Endothelial cell of umbilical vein (primary cell): ENCODE measurements around the gene ADCY2. TPM values are rescaled to one million over a fixed set of nuclear protein-coding genes. Genes with fewer than 3 reads are reported as not detected.

Experiments
- BruUV-seq: library from RNA; stranded (reverse); fragments of 400-500 nt; replicated peaks from 2 replicates; lab custom pipeline; 2021; lab: Mats Ljungman, UMichigan
- CTCF ChIA-PET: fragments of 300-600, 350-600 bp; sonication (Branson Sonifier 250); formaldehyde crosslinking; loops from one replicate; lab custom pipeline; 2021; ENCODE audit warnings: antibody characterized with exemption, inconsistent platforms; lab: Charles Lee
- POLR2A ChIA-PET: fragments of 300-600, 350-600 bp; sonication (Branson Sonifier 250); formaldehyde crosslinking; loops from one replicate; lab custom pipeline; 2021; ENCODE audit warnings: antibody characterized with exemption, inconsistent platforms; lab: Charles Lee
- DNase-seq: peaks from one replicate; pipeline ENCODE4 v3.0.0-alpha.2; 2011; ENCODE audit warnings: low read depth, low spot score
- FAIRE-seq: peaks from 2 replicates; lab custom pipeline; 2011; peaks lifted over from hg19 to GRCh38; lab: Jason Lieb, UNC
- H2AFZ ChIP-seq: 2 replicates; pipeline ENCODE4 v1.6.0; 2012; ENCODE audit warnings: low read depth, low read length, control low read depth, inconsistent platforms
- H3K27ac ChIP-seq: 2 replicates; pipeline ENCODE4 v1.5.1; 2011; ENCODE audit warnings: low read depth, mild to moderate bottlenecking, control low read depth, low read length, moderate library complexity; ENCODE audit not compliant: insufficient read depth
- H3K27me3 ChIP-seq, 2 experiments: 2 replicates each; pipeline versions ENCODE4 v1.6.0 to v1.6.1; 2011; ENCODE audit warnings: low read length in 2 of 2, mixed read lengths in 1 of 2; ENCODE audit not compliant: control insufficient read depth in 2 of 2, insufficient read depth in 2 of 2
- H3K36me3 ChIP-seq, 2 experiments: 2 replicates in 1 of 2; 3 replicates in 1 of 2; pipeline ENCODE4 v1.5.1; 2011; ENCODE audit warnings: low read length in 2 of 2, mild to moderate bottlenecking in 1 of 2, moderate library complexity in 1 of 2; ENCODE audit not compliant: control insufficient read depth in 2 of 2, insufficient read depth in 2 of 2; ENCODE audit errors: extremely low read depth in 1 of 2
- H3K4me1 ChIP-seq: 3 replicates; pipeline ENCODE4 v1.5.1; 2011; ENCODE audit warnings: mild to moderate bottlenecking, low read length; ENCODE audit not compliant: control insufficient read depth, insufficient read depth; ENCODE audit errors: extremely low read depth
- H3K4me2 ChIP-seq: 2 replicates; pipeline ENCODE4 v1.6.1; 2011; ENCODE audit warnings: low read length, control low read depth, mixed read lengths; ENCODE audit not compliant: insufficient read depth
- H3K4me3 ChIP-seq, 3 experiments: fragments of 200-600 bp in 1 of 3; sonication (generic), shearing (Covaris generic) in 1 of 3; replicated peaks in 1 of 3; 2 replicates each; pipeline ENCODE4 v1.5.1; 2011 to 2016; ENCODE audit warnings: control low read depth in 3 of 3, low read length in 3 of 3, mild to moderate bottlenecking in 2 of 3, inconsistent platforms in 1 of 3, low read depth in 1 of 3, moderate library complexity in 1 of 3; ENCODE audit not compliant: insufficient read depth in 1 of 3
- H3K79me2 ChIP-seq: 2 replicates; pipeline ENCODE4 v1.6.0; 2012; ENCODE audit warnings: low read length, inconsistent platforms; ENCODE audit not compliant: control insufficient read depth, insufficient read depth
- H3K9ac ChIP-seq: replicated peaks from 2 replicates; pipeline ENCODE3; 2011; ENCODE audit warnings: low read length, control low read depth; ENCODE audit not compliant: insufficient read depth; ENCODE audit errors: extremely low read depth
- H3K9me1 ChIP-seq: replicated peaks from 3 replicates; pipeline ENCODE4 v1.6.0; 2011; ENCODE audit warnings: mild to moderate bottlenecking, low read length; ENCODE audit not compliant: control insufficient read depth, insufficient read depth; ENCODE audit errors: extremely low read depth
- H3K9me3 ChIP-seq: replicated peaks from 2 replicates; pipeline ENCODE4 v1.5.1; 2012; ENCODE audit warnings: low read length, inconsistent platforms; ENCODE audit not compliant: control insufficient read depth, insufficient read depth
- H4K20me1 ChIP-seq: replicated peaks from 2 replicates; pipeline ENCODE3; 2011; ENCODE audit warnings: mild to moderate bottlenecking, low read length; ENCODE audit not compliant: control insufficient read depth, insufficient read depth; ENCODE audit errors: extremely low read depth
- CTCF ChIP-seq, 2 donors: IDR thresholded peaks; 1 replicate in 1 of 2; 2 replicates in 1 of 2; pipeline ENCODE4 v1.5.1; 2011; ENCODE audit warnings: low read length in 2 of 2, mild to moderate bottlenecking in 2 of 2, moderate library complexity in 2 of 2, control low read depth in 1 of 2, inconsistent platforms in 1 of 2, low read depth in 1 of 2; ENCODE audit not compliant: insufficient read depth in 1 of 2; ENCODE audit errors: extremely low read depth in 1 of 2
- EZH2 ChIP-seq: IDR thresholded peaks from 2 replicates; pipeline ENCODE4 v1.6.1; 2012; ENCODE audit warnings: borderline replicate concordance, low read depth, mild to moderate bottlenecking, moderate library complexity, low read length, inconsistent platforms; ENCODE audit not compliant: severe bottlenecking
- FOS ChIP-seq: IDR thresholded peaks from 2 replicates; pipeline ENCODE4 v1.6.1; 2011; ENCODE audit warnings: mild to moderate bottlenecking, low read length, moderate library complexity, borderline replicate concordance; ENCODE audit not compliant: insufficient read depth
- GATA2 ChIP-seq: IDR thresholded peaks from 2 replicates; pipeline ENCODE4 v1.7.0; 2011; ENCODE audit warnings: low read depth, mild to moderate bottlenecking, moderate library complexity, mixed read lengths, low read length; ENCODE audit not compliant: insufficient read length, insufficient read depth
- MAX ChIP-seq: IDR thresholded peaks from 2 replicates; pipeline ENCODE4 v1.6.1; 2011; ENCODE audit not compliant: insufficient read depth, insufficient read length
- MYC ChIP-seq: IDR thresholded peaks from one replicate; pipeline ENCODE4 v1.6.1; 2011; ENCODE audit warnings: mild to moderate bottlenecking, low read depth, low read length
- dilution Hi-C: fragments of 300-500 bp; cut with MboI; formaldehyde crosslinking; loops from one replicate; pipeline ENCODE4 v1.15.0; 2019; ENCODE audit warnings: low sequenced_read_pairs; ENCODE audit not compliant: extremely low pct_ligation_motif_present
- intact Hi-C: fragments of 100-400 bp; cut with micrococcal nuclease; formaldehyde crosslinking; loops from one replicate; pipeline ENCODE4 v1.10.0; 2022
- polyA plus RNA-seq, 4 experiments: library from polyadenylated mRNA; depleted of rRNA in 3 of 4; stranded (reverse) in 3 of 4; unstranded in 1 of 4; fragments of >200 nt; gene quantifications; 2 replicates each; pipeline versions ENCODE4 v1.2.1 to v1.2.3, GENCODE V29; 2011 to 2012; ENCODE audit warnings: missing spikeins in 1 of 4
- total RNA-seq: library from RNA; stranded (reverse); gene quantifications from 2 replicates; pipeline ENCODE4 v1.2.3, GENCODE V29; 2021

Gene ADCY2
- total and polyA plus RNA-seq, 2 donors (not counting 3 experiments of a cell fraction or from before 2014, with no cell fraction given) = under 0.01 TPM; not detected in 1

- no peak overlapping the region for H2AFZ ChIP-seq
- dilution Hi-C loops = no loop called here
- DNase-seq (no peak), FAIRE-seq (no peak)
- no TSS peak for BruUV-seq
- H3K27ac ChIP-seq = no peak overlapping the region
- no peak overlapping the region for H3K9ac ChIP-seq
- CTCF ChIA-PET = no interaction called here
- no peaks in the 10 kb centered on the region for H3K4me1 ChIP-seq
- H3K27me3 ChIP-seq = no peaks in the 10 kb centered on the region
- H3K4me3 ChIP-seq = no peak overlapping the region
- no peak for TF ChIP-seq MAX
- TF ChIP-seq MYC = no peak
- no peak for TF ChIP-seq EZH2
- TF ChIP-seq GATA2 = no peak
- no peak for TF ChIP-seq FOS
- POLR2A ChIA-PET = no interaction called here
- intact Hi-C loops = no loop called here
- H3K36me3 ChIP-seq = no peaks in the 10 kb centered on the region
- H4K20me1 ChIP-seq = no peaks in the 10 kb centered on the region
- H3K79me2 ChIP-seq = no peaks in the 10 kb centered on the region
- no peak overlapping the region for H3K4me2 ChIP-seq
- H3K9me3 ChIP-seq = peaks cover 2% of the 10 kb centered on the region
- no peaks in the 10 kb centered on the region for H3K9me1 ChIP-seq
Observed at GRCh38 chr5:7361593-7361992, 34.3 kb upstream of the ADCY2 start.

- no peaks in the 10 kb centered on the region for H4K20me1 ChIP-seq
- no TSS peak for BruUV-seq
- no peak overlapping the region for H3K27ac ChIP-seq
- dilution Hi-C loops = no loop called here
- peaks cover 3% of the 10 kb centered on the region for H3K9me3 ChIP-seq
- FAIRE-seq (no peak), DNase-seq (no peak)
- no peaks in the 10 kb centered on the region for H3K79me2 ChIP-seq
- intact Hi-C loops = no loop called here
- ChIA-PET CTCF (no interaction called here), POLR2A (no interaction called here)
- H3K4me2 ChIP-seq = no peak overlapping the region
- no peak overlapping the region for H3K9ac ChIP-seq
- H2AFZ ChIP-seq = no peak overlapping the region
- H3K4me1 ChIP-seq = no peaks in the 10 kb centered on the region
- no peak for TF ChIP-seq CTCF (IDR thresholded peaks at IDR 0.05; ENCODE audit: extremely low read depth in 1 of 2, insufficient read depth in 1 of 2, low read depth in 1 of 2, low read length in 2 of 2)
- no peak for TF ChIP-seq MYC
- TF ChIP-seq MAX = no peak
- TF ChIP-seq FOS = no peak
- no peaks in the 10 kb centered on the region for H3K27me3 ChIP-seq
- no peaks in the 10 kb centered on the region for H3K36me3 ChIP-seq
- no peaks in the 10 kb centered on the region for H3K9me1 ChIP-seq
- H3K4me3 ChIP-seq = no peak overlapping the region
Observed at GRCh38 chr5:7363067-7363677, 32.8 kb upstream of the ADCY2 start.
